B cell (primary cell): ENCODE measurements around the gene MICALL2. TPM values are rescaled to one million over a fixed set of nuclear protein-coding genes. Genes with fewer than 3 reads are reported as not detected.

Source experiments
- ATAC-seq: fragments of 200-7000 bp; cut with Tn5 transposase; one replicate; pipeline ENCODE4 v1.10.0; 2021; ENCODE audit warnings: low read depth, mild to moderate bottlenecking, moderate number of reproducible peaks, moderate library complexity
- CTCF ChIA-PET: fragments of 350-600 bp; sonication (Branson Sonifier 250); formaldehyde crosslinking; loops from one replicate; lab custom pipeline; 2021; ENCODE audit warnings: antibody characterized with exemption, inconsistent platforms; lab: Charles Lee
- POLR2A ChIA-PET: fragments of 350-600 bp; sonication (Branson Sonifier 250); formaldehyde crosslinking; loops from one replicate; lab custom pipeline; 2021; ENCODE audit warnings: antibody characterized with exemption; lab: Charles Lee
- DNase-seq: peaks from one replicate; pipeline ENCODE4 v3.0.0; 2013
- H2AFZ ChIP-seq: 2 replicates; pipeline ENCODE4 v1.6.1; 2012; ENCODE audit warnings: mild to moderate bottlenecking, low read depth, low read length; ENCODE audit not compliant: insufficient read depth, poor library complexity, severe bottlenecking
- H3K27ac ChIP-seq, 2 donors: 1 replicate in 1 of 2; 2 replicates in 1 of 2; pipeline ENCODE4 v1.5.1; 2012 to 2013; ENCODE audit warnings: low read length in 2 of 2, mild to moderate bottlenecking in 2 of 2, moderate library complexity in 1 of 2
- H3K27me3 ChIP-seq, 4 experiments: fragments of 200-600 bp in 1 of 4; sonication (generic) in 1 of 4; replicated peaks in 1 of 4; 1 replicate in 2 of 4; 2 replicates in 2 of 4; pipeline versions ENCODE4 v1.6.1 to v1.7.0; 2013 to 2016; ENCODE audit warnings: low read length in 3 of 4, mild to moderate bottlenecking in 2 of 4, mixed read lengths in 1 of 4, moderate library complexity in 1 of 4; ENCODE audit not compliant: insufficient read depth in 4 of 4, control insufficient read depth in 3 of 4; ENCODE audit errors: control extremely low read depth in 1 of 4
- H3K36me3 ChIP-seq, 2 experiments: replicated peaks in 1 of 2; 1 replicate in 1 of 2; 2 replicates in 1 of 2; pipeline versions ENCODE4 v1.6.1 to v1.7.1; 2013; ENCODE audit warnings: low read length in 1 of 2; ENCODE audit not compliant: insufficient read depth in 2 of 2, control insufficient read depth in 1 of 2; ENCODE audit errors: control extremely low read depth in 1 of 2, extremely low read depth in 1 of 2
- H3K4me1 ChIP-seq, 2 donors: fragments of 200-600 bp in 1 of 2; sonication (generic) in 1 of 2; 1 replicate in 1 of 2; 2 replicates in 1 of 2; pipeline versions ENCODE4 v1.5.1 to v1.6.1; 2013 to 2017; ENCODE audit warnings: low read length in 2 of 2; ENCODE audit not compliant: control insufficient read depth in 2 of 2, insufficient read depth in 2 of 2
- H3K4me2 ChIP-seq: replicated peaks from 2 replicates; pipeline ENCODE3; 2012; ENCODE audit warnings: mild to moderate bottlenecking, low read depth, low read length; ENCODE audit not compliant: poor library complexity, severe bottlenecking
- H3K4me3 ChIP-seq, 5 experiments: fragments of 200-600 bp in 1 of 5; sonication (generic) in 1 of 5; 1 replicate in 3 of 5; 2 replicates in 2 of 5; pipeline versions ENCODE4 v1.5.1 to v1.7.0; 2011 to 2016; ENCODE audit warnings: low read length in 4 of 5, mild to moderate bottlenecking in 4 of 5, low read depth in 2 of 5, control low read depth in 1 of 5, moderate library complexity in 1 of 5; ENCODE audit not compliant: insufficient read depth in 1 of 5; ENCODE audit errors: control extremely low read depth in 1 of 5, extremely low read depth in 1 of 5
- H3K79me2 ChIP-seq: fragments of 200-600 bp; sonication (generic); one replicate; pipeline ENCODE4 v1.6.0; 2016; ENCODE audit warnings: low read length; ENCODE audit not compliant: control insufficient read depth, insufficient read depth
- H3K9ac ChIP-seq: fragments of 200-600 bp; sonication (generic); 2 replicates; pipeline ENCODE4 v1.6.1; 2017; ENCODE audit warnings: mild to moderate bottlenecking, low read length, moderate library complexity
- H3K9me3 ChIP-seq, 3 donors: one replicate each; pipeline versions ENCODE4 v1.6.1 to v1.7.1; 2013; ENCODE audit warnings: low read length in 2 of 3; ENCODE audit not compliant: control insufficient read depth in 2 of 3, insufficient read depth in 1 of 3; ENCODE audit errors: control extremely low read depth in 1 of 3
- H4K20me1 ChIP-seq: 2 replicates; pipeline ENCODE4 v1.6.0; 2012; ENCODE audit warnings: mild to moderate bottlenecking, low read length; ENCODE audit not compliant: insufficient read depth, control insufficient read depth, poor library complexity, severe bottlenecking
- H3K27ac Mint-ChIP-seq: one replicate; pipeline ENCODE4 v1.8.0; 2021; ENCODE audit warnings: mixed read lengths
- H3K27me3 Mint-ChIP-seq: one replicate; pipeline ENCODE4 v1.8.0; 2021; ENCODE audit warnings: mixed read lengths
- H3K4me1 Mint-ChIP-seq: one replicate; pipeline ENCODE4 v1.8.0; 2021; ENCODE audit warnings: mixed read lengths
- H3K4me3 Mint-ChIP-seq: one replicate; pipeline ENCODE4 v1.8.0; 2021; ENCODE audit warnings: mixed read lengths
- H3K9me3 Mint-ChIP-seq: one replicate; pipeline ENCODE4 v1.8.0; 2022; ENCODE audit warnings: mixed read lengths; ENCODE audit not compliant: insufficient read depth
- CTCF ChIP-seq: fragments of 200-600 bp; IDR thresholded peaks from one replicate; pipeline ENCODE4 v1.8.0; 2022; ENCODE audit warnings: antibody characterized with exemption, mild to moderate bottlenecking
- EZH2 ChIP-seq: IDR thresholded peaks from 2 replicates; pipeline ENCODE4 v1.6.1; 2012; ENCODE audit warnings: borderline replicate concordance, low read depth, mild to moderate bottlenecking, moderate library complexity, low read length; ENCODE audit not compliant: insufficient read depth, poor library complexity, severe bottlenecking
- WGBS: methylation state at CpG from one replicate; pipeline ENCODE4 v1.1.5; 2013; ENCODE audit warnings: missing lambda C conversion rate; ENCODE audit not compliant: insufficient coverage; 5-methylcytosine and 5-hydroxymethylcytosine counted together
- intact Hi-C: fragments of 100-400 bp; cut with micrococcal nuclease; formaldehyde crosslinking; loops from one replicate; pipeline ENCODE4 v1.10.0; 2022
- polyA plus RNA-seq: library from polyadenylated mRNA; depleted of rRNA; stranded (reverse); fragments of >200 nt; gene quantifications from 2 replicates; pipeline ENCODE4 v1.2.3, GENCODE V29; 2012
- total RNA-seq, 2 donors: library from RNA; stranded (reverse); fragments of 120-200 nt in 1 of 2; gene quantifications; 1 replicate in 1 of 2; 2 replicates in 1 of 2; pipeline versions ENCODE4 v1.2.3 to v1.2.4, GENCODE V29; 2013 to 2022

MICALL2 gene
- total and polyA plus RNA-seq, 2 donors (not counting 1 experiment from before 2014, with no cell fraction given), result 0.85 to 0.94 TPM

- Histone ChIP-seq H3K27me3 (peaks cover 0 to 10% (median 0%) of the 10 kb centered on the region in 4 experiments), H3K9ac (no peak overlapping the region), H3K79me2 (no peaks in the 10 kb centered on the region), H3K27ac (no peak overlapping the region), H3K4me3 (no peak overlapping the region), H4K20me1 (no peaks in the 10 kb centered on the region), H3K4me1 (no peaks in the 10 kb centered on the region), H3K9me3 (peaks cover 0 to 6% (median 0%) of the 10 kb centered on the region in 3 donors), H3K36me3 (no peaks in the 10 kb centered on the region), H3K4me2 (no peak overlapping the region), H2AFZ (no peak overlapping the region)
- Mint-ChIP-seq H3K9me3 (no peaks in the 10 kb centered on the region), H3K4me3 (no peak overlapping the region), H3K4me1 (no peaks in the 10 kb centered on the region), H3K27me3 (no peaks in the 10 kb centered on the region), H3K27ac (no peak overlapping the region)
- ATAC-seq, result no peak
- no peak for TF ChIP-seq CTCF
- no peak for TF ChIP-seq EZH2
- no peak for DNase-seq
- ChIA-PET POLR2A (no interaction called here), CTCF (no interaction called here)
- WGBS, result 87% methylated on average over 15 of the region's 20 CpGs
- intact Hi-C loops, result no loop called here
Measured at GRCh38 chr7:1442355-1443124, 16.7 kb downstream of the MICALL2 start.

DNA sequence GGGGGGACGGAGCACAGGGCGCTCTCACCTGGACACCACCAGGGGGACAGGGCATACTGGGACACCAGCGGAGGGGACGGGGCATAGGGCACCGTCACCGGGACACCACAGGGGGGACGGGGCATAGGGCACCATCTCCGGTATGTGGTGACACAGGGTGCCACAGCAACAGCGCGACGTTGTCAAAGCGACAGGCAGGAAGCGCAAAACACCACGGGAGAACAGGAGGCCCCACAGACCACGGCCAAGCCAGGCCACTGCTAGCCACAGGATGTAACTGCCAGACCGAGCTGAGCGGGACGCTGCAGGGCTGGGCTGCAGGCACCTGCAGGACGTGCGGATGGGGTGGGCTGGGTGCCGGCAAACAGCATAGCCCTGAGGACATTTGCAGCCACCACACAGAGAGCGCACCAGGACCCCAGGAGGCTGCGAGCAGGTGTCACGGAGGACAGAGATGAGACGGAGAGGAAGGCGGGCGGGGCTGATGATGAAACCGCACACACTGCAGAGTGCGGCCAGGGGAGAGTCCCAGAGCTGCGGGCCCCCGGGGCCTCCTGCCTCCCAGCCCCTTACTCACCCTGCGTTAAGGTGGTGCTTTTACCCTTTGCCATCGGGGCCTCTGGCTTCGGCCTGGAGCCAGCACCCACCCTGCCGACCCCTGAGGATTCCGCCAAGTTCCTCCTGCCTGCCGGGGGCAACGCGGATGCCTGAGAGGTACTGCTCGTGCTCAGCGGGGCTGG is 17.5 kb downstream of the MICALL2 start:
- H3K36me3 ChIP-seq, result no peaks in the 10 kb centered on the region
- no peaks in the 10 kb centered on the region for H3K79me2 ChIP-seq
- Mint-ChIP-seq H3K4me3 (no peak overlapping the region), H3K9me3 (no peaks in the 10 kb centered on the region), H3K4me1 (no peaks in the 10 kb centered on the region), H3K27me3 (no peaks in the 10 kb centered on the region), H3K27ac (no peak overlapping the region)
- POLR2A ChIA-PET, result no interaction called here
- H3K27me3 ChIP-seq, result peaks cover 0 to 10% (median 0%) of the 10 kb centered on the region in 4 experiments
- intact Hi-C loops, result no loop called here
- no peak overlapping the region for H3K9ac ChIP-seq
- no peak overlapping the region for H2AFZ ChIP-seq
- peaks cover 0 to 6% (median 0%) of the 10 kb centered on the region in 3 donors for H3K9me3 ChIP-seq
- H3K4me2 ChIP-seq, result no peak overlapping the region
- no peak for ATAC-seq
- no peak for DNase-seq
- no peaks in the 10 kb centered on the region for H4K20me1 ChIP-seq
- 86% methylated on average over 41 of the region's 41 CpGs for WGBS
- no peaks in the 10 kb centered on the region for H3K4me1 ChIP-seq
- H3K4me3 ChIP-seq, result no peak overlapping the region
- H3K27ac ChIP-seq, result no peak overlapping the region
- CTCF ChIA-PET, result no interaction called here
- TF ChIP-seq EZH2 (no peak), CTCF (no peak)
